ENCODE data around the gene SLC19A1. TPM values are rescaled to one million over a fixed set of nuclear protein-coding genes. Genes with fewer than 3 reads are reported as not detected.

SLC19A1 gene
- 11.0 and 14.4 TPM in 2 replicates for total RNA-seq
- long read RNA-seq, partial matches to known transcripts = 0 of 2 reads
- long read RNA-seq, other reads (novel, unspliced or antisense) = 2 of 2 reads

DNA sequence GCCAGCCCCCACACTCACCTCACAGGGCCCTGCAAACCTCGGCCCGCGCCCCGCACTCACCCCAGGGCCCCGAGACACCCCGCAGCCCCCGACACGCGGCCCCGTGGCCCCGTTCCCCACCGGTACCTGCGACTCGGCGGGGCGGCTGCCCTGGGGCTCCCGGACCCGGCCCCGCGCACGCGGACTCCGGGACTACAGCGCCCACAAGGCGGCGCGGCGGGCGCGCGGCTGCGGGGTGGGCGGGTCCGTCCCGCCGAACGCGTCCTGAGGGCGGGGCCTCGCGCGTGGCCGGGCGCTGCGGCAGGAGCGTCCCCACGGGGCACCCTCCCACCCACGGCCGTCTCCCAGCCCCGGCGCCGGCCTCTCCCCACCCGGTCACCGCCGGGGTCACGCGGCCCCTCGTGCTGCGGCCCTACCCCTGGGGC lies at the start of gene SLC19A1:
Gene SLC19A1 (minus strand): TSS at position 199 of the 425 bp plus-strand sequence. CDS start 4,481 bp downstream, outside the sequence.
- no peaks in the 10 kb centered on the region for H3K36me3 Mint-ChIP-seq (ENCODE audit: unreplicated experiment)
- H3K4me3 Mint-ChIP-seq (ENCODE audit: unreplicated experiment) = peak within 1 kb of the TSS; percentile 66
- no peaks in the 10 kb centered on the region for H3K27me3 Mint-ChIP-seq (ENCODE audit: unreplicated experiment)
- TF ChIP-seq, protein P1, sequence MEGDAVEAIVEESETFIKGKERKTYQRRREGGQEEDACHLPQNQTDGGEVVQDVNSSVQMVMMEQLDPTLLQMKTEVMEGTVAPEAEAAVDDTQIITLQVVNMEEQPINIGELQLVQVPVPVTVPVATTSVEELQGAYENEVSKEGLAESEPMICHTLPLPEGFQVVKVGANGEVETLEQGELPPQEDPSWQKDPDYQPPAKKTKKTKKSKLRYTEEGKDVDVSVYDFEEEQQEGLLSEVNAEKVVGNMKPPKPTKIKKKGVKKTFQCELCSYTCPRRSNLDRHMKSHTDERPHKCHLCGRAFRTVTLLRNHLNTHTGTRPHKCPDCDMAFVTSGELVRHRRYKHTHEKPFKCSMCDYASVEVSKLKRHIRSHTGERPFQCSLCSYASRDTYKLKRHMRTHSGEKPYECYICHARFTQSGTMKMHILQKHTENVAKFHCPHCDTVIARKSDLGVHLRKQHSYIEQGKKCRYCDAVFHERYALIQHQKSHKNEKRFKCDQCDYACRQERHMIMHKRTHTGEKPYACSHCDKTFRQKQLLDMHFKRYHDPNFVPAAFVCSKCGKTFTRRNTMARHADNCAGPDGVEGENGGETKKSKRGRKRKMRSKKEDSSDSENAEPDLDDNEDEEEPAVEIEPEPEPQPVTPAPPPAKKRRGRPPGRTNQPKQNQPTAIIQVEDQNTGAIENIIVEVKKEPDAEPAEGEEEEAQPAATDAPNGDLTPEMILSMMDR (IDR thresholded peaks at IDR 0.05) = peak; percentile 57
- H3K27ac Mint-ChIP-seq (ENCODE audit: unreplicated experiment) = no peak within 1 kb of the TSS
- H3K4me1 Mint-ChIP-seq (ENCODE audit: unreplicated experiment) = peaks cover 8% of the 10 kb centered on the region
- peak; percentile 90 for DNase-seq (ENCODE audit: extremely low spot score, unreplicated experiment)
- no peaks in the 10 kb centered on the region for H3K9me3 Mint-ChIP-seq (ENCODE audit: unreplicated experiment)

DNA sequence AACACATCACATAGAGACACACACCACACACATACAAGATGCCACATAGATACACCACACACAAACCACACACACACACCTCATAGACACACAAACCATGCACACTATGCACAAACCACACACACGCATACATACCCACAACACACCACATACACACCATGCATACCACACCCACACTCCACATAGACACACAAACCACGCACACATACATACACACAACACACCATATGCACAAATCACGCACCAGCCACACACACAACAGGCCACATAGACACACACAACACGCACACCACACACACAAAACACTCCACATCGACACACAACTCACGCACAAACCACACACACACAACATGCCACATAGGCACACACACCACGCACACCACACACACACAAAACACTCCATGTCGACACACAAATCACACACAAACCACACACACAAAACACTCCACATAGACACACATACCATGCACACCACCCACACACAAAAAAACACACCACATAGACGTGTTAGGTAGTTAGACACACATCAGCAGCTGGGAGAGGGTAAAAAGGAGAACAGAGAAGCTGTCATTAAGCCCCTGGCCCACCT lies 49.5 kb upstream of the SLC19A1 start:
- Mint-ChIP-seq H3K27ac (ENCODE audit: unreplicated experiment) (no peak overlapping the region), H3K36me3 (ENCODE audit: unreplicated experiment) (no peaks in the 10 kb centered on the region), H3K27me3 (ENCODE audit: unreplicated experiment) (peaks cover 42% of the 10 kb centered on the region), H3K9me3 (ENCODE audit: unreplicated experiment) (peaks cover 13% of the 10 kb centered on the region), H3K4me1 (ENCODE audit: unreplicated experiment) (peaks cover 2% of the 10 kb centered on the region), H3K4me3 (ENCODE audit: unreplicated experiment) (no peak overlapping the region)
- DNase-seq (ENCODE audit: extremely low spot score, unreplicated experiment) = no peak
- TF ChIP-seq, protein P1 (IDR thresholded peaks at IDR 0.05) = no peak

DNA sequence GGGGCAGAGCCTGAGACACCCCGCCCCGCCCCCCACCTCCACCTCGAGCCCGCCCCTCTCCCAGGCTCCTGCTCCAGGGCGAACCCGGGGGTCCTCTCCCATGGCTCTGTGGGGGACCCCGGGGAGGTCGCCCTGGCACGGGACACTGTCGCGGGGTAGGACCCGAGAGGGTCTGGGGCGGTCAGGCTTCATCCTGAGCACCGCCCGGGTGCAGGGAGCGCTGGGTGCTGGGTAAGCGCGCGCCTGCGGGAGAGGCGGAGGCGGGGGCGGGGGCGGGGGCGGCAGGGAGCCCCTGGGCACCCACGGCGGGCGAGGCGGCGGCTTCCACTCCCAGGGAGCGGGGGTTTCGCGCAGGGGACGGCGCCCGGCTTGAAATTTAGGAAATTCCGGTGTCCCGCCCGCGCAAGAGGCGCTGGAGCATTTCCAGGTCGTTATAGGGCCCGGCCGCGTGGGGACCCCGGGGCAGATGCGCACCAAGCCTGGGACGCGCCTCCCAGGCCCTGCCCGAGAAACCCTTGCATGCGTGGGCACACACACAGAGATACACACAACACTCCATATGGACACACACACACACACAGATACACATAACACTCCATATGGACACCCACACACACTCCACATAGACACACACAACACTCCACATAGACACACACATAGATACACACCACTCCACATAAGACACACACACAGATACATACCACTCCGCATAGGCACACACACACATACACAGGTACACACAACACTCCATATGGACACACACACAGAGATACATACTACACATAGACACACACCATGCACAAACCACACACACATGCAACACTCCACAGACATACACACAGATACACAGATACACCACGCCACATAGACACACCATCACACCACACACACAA lies 48.7 kb upstream of the SLC19A1 start:
- Mint-ChIP-seq H3K4me3 (ENCODE audit: unreplicated experiment) (no peak overlapping the region), H3K36me3 (ENCODE audit: unreplicated experiment) (no peaks in the 10 kb centered on the region), H3K27me3 (ENCODE audit: unreplicated experiment) (peaks cover 42% of the 10 kb centered on the region), H3K27ac (ENCODE audit: unreplicated experiment) (no peak overlapping the region), H3K9me3 (ENCODE audit: unreplicated experiment) (peaks cover 20% of the 10 kb centered on the region), H3K4me1 (ENCODE audit: unreplicated experiment) (no peaks in the 10 kb centered on the region)
- TF ChIP-seq, protein P1 (IDR thresholded peaks at IDR 0.05) = no peak
- no peak for DNase-seq (ENCODE audit: extremely low spot score, unreplicated experiment)

DNA sequence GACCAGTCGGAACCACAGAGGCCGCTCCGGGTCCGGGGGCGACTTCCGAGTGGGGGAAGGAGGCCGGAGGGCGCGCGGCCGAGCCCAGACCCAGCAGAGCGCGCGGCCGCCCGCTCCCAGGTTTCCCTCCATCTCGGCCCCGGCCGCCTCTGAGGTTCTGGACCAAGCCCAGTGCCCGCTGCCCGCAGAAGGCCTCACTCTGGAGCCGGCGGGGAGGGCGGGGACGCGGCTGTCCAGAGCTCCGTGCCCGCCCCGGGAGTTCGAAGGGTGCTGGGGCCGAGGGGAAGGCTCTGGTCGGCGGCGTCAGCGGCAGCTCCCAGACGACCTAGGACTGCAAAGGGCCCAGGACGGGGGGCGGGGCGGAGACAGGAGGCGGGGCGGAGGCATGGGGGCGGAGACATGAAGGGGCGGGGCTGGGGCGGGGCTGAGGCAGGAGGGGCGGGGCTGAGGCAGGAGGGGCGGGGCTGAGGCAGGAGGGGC lies 48.0 kb upstream of the SLC19A1 start:
- Mint-ChIP-seq H3K36me3 (ENCODE audit: unreplicated experiment) (no peaks in the 10 kb centered on the region), H3K4me1 (ENCODE audit: unreplicated experiment) (no peaks in the 10 kb centered on the region), H3K27me3 (ENCODE audit: unreplicated experiment) (peaks cover 37% of the 10 kb centered on the region), H3K9me3 (ENCODE audit: unreplicated experiment) (peaks cover 22% of the 10 kb centered on the region), H3K4me3 (ENCODE audit: unreplicated experiment) (no peak overlapping the region), H3K27ac (ENCODE audit: unreplicated experiment) (no peak overlapping the region)
- TF ChIP-seq, protein P1 (IDR thresholded peaks at IDR 0.05) = no peak
- no peak for DNase-seq (ENCODE audit: extremely low spot score, unreplicated experiment)
